IPS-20b (cell line): ENCODE measurements around the gene KRTAP1-1.
"Not testable (repeated sequence)": the region's sequence is repeated elsewhere in the genome, so short reads cannot be mapped to it uniquely, and the experiment has no call there.

Experiments used
- H3K27ac ChIP-seq: one replicate; pipeline ENCODE4 v1.5.1; 2013; ENCODE audit warnings: low read length
- H3K27me3 ChIP-seq: 2 replicates; pipeline ENCODE4 v1.6.1; 2013; ENCODE audit warnings: mild to moderate bottlenecking, low read length, inconsistent platforms; ENCODE audit not compliant: insufficient read depth
- H3K36me3 ChIP-seq: 2 replicates; pipeline ENCODE4 v1.6.1; 2013; ENCODE audit warnings: low read depth, mild to moderate bottlenecking, inconsistent platforms, low read length, moderate library complexity; ENCODE audit not compliant: insufficient read depth
- H3K4me1 ChIP-seq: 2 replicates; pipeline ENCODE4 v1.6.1; 2013; ENCODE audit warnings: mild to moderate bottlenecking, control low read depth, inconsistent platforms, low read length, moderate library complexity; ENCODE audit not compliant: insufficient read depth
- H3K4me3 ChIP-seq: 2 replicates; pipeline ENCODE4 v1.5.1; 2013; ENCODE audit warnings: mild to moderate bottlenecking, low read length, inconsistent platforms
- H3K9ac ChIP-seq: 2 replicates; pipeline ENCODE4 v1.6.1; 2013; ENCODE audit warnings: low read depth, mild to moderate bottlenecking, inconsistent platforms, low read length, moderate library complexity
- H3K9me3 ChIP-seq: 2 replicates; pipeline ENCODE4 v1.6.1; 2013; ENCODE audit warnings: mild to moderate bottlenecking, low read depth, low read length, inconsistent platforms; ENCODE audit not compliant: insufficient read depth

Gene KRTAP1-1

GRCh38 chr17:41008811-41009210 is 32.4 kb downstream of the KRTAP1-1 start, which contains the start of gene KRTAP3-1:
TSS of gene KRTAP3-1 (minus strand) at chr17:41009128. CDS start at chr17:41009074, 54 bp downstream.
- no peaks in the 10 kb centered on the region for H3K36me3 ChIP-seq
- no peaks in the 10 kb centered on the region; the same call in 1 of the 2 replicates for H3K9me3 ChIP-seq
- H3K4me1 ChIP-seq: peaks cover 8% of the 10 kb centered on the region; the same call in 1 of the 2 replicates
- no peak within 1 kb of the TSS for H3K27ac ChIP-seq
- H3K4me3 ChIP-seq: no peak within 1 kb of the TSS
- no peaks in the 10 kb centered on the region for H3K27me3 ChIP-seq
- no peak within 1 kb of the TSS for H3K9ac ChIP-seq

GRCh38 chr17:41004397-41004796 is 36.9 kb downstream of the KRTAP1-1 start:
- no peaks in the 10 kb centered on the region; the same call in 1 of the 2 replicates for H3K9me3 ChIP-seq
- no peak overlapping the region for H3K4me3 ChIP-seq

GRCh38 chr17:41003926-41004325 is 37.3 kb downstream of the KRTAP1-1 start:
- Histone ChIP-seq H3K27me3 (no peaks in the 10 kb centered on the region), H3K9ac (no peak overlapping the region), H3K9me3 (no peaks in the 10 kb centered on the region; the same call in 1 of the 2 replicates), H3K4me1 (no peaks in the 10 kb centered on the region), H3K27ac (no peak overlapping the region), H3K4me3 (no peak overlapping the region), H3K36me3 (no peaks in the 10 kb centered on the region)

More at GRCh38 chr17:41004397-41004796, 36.9 kb downstream of the KRTAP1-1 start:
- Histone ChIP-seq H3K27ac (no peak overlapping the region), H3K4me1 (peaks cover 3% of the 10 kb centered on the region; the same call in 1 of the 2 replicates), H3K9ac (no peak overlapping the region), H3K36me3 (no peaks in the 10 kb centered on the region), H3K27me3 (no peaks in the 10 kb centered on the region)

- Histone ChIP-seq H3K9me3 (no peaks in the 10 kb centered on the region; the same call in 1 of the 2 replicates), H3K9ac (no peak overlapping the region; the same call in 1 of the 2 replicates), H3K4me3 (no peak overlapping the region), H3K27me3 (no peaks in the 10 kb centered on the region), H3K4me1 (no peaks in the 10 kb centered on the region), H3K27ac (no peak overlapping the region), H3K36me3 (no peaks in the 10 kb centered on the region)
Measured at GRCh38 chr17:41002814-41003213, 38.4 kb downstream of the KRTAP1-1 start.

GRCh38 chr17:41001795-41002194 is 39.5 kb downstream of the KRTAP1-1 start:
- Histone ChIP-seq H3K27me3 (no peaks in the 10 kb centered on the region), H3K36me3 (no peaks in the 10 kb centered on the region), H3K9ac (no peak overlapping the region), H3K9me3 (no peaks in the 10 kb centered on the region), H3K4me1 (no peaks in the 10 kb centered on the region), H3K4me3 (no peak overlapping the region), H3K27ac (no peak overlapping the region)

- not testable (repeated sequence) for H3K4me1 ChIP-seq, H3K9ac ChIP-seq, H3K9me3 ChIP-seq, H3K27ac ChIP-seq, H3K36me3 ChIP-seq, H3K27me3 ChIP-seq, H3K4me3 ChIP-seq
Measured at GRCh38 chr17:40999563-40999962, 41.7 kb downstream of the KRTAP1-1 start, which contains the start of gene KRTAP3-2. TSS of gene KRTAP3-2 (minus strand) at chr17:40999906. CDS start at chr17:40999853, 53 bp downstream.

- Histone ChIP-seq H3K4me1 (no peaks in the 10 kb centered on the region), H3K9me3 (no peaks in the 10 kb centered on the region), H3K36me3 (no peaks in the 10 kb centered on the region), H3K27me3 (no peaks in the 10 kb centered on the region), H3K27ac (no peak overlapping the region), H3K9ac (no peak overlapping the region), H3K4me3 (no peak overlapping the region)
Measured at GRCh38 chr17:40997361-40997760, 43.9 kb downstream of the KRTAP1-1 start.

GRCh38 chr17:40996829-40997228 is 44.4 kb downstream of the KRTAP1-1 start:
- no peak overlapping the region for H3K9ac ChIP-seq
- no peak overlapping the region for H3K4me3 ChIP-seq
- H3K36me3 ChIP-seq: no peaks in the 10 kb centered on the region
- H3K27ac ChIP-seq: no peak overlapping the region
- no peaks in the 10 kb centered on the region for H3K9me3 ChIP-seq
- H3K4me1 ChIP-seq: no peaks in the 10 kb centered on the region
- no peaks in the 10 kb centered on the region for H3K27me3 ChIP-seq

GRCh38 chr17:40995116-40995515 is 46.1 kb downstream of the KRTAP1-1 start:
- no peaks in the 10 kb centered on the region for H3K9me3 ChIP-seq
- no peak overlapping the region for H3K4me3 ChIP-seq
- H3K9ac ChIP-seq: no peak overlapping the region
- H3K36me3 ChIP-seq: no peaks in the 10 kb centered on the region
- H3K27ac ChIP-seq: no peak overlapping the region
- H3K27me3 ChIP-seq: no peaks in the 10 kb centered on the region
- no peaks in the 10 kb centered on the region for H3K4me1 ChIP-seq

- Histone ChIP-seq H3K9ac (no peak within 1 kb of the TSS), H3K4me3 (no peak within 1 kb of the TSS), H3K27me3 (no peaks in the 10 kb centered on the region), H3K9me3 (no peaks in the 10 kb centered on the region), H3K36me3 (no peaks in the 10 kb centered on the region), H3K27ac (no peak within 1 kb of the TSS), H3K4me1 (no peaks in the 10 kb centered on the region)
Measured at GRCh38 chr17:40993839-40994238, 47.4 kb downstream of the KRTAP1-1 start, which contains the start of gene KRTAP3-3. TSS of gene KRTAP3-3 (minus strand) at chr17:40994164. CDS start at chr17:40994097, 67 bp downstream.

- Histone ChIP-seq H3K27ac (no peak overlapping the region), H3K27me3 (no peaks in the 10 kb centered on the region), H3K4me3 (no peak overlapping the region), H3K9me3 (no peaks in the 10 kb centered on the region), H3K9ac (no peak overlapping the region), H3K36me3 (no peaks in the 10 kb centered on the region), H3K4me1 (no peaks in the 10 kb centered on the region)
Measured at GRCh38 chr17:40993084-40993483, 48.2 kb downstream of the KRTAP1-1 start.

GRCh38 chr17:40992666-40993065 is 48.6 kb downstream of the KRTAP1-1 start:
- Histone ChIP-seq H3K27me3 (no peaks in the 10 kb centered on the region), H3K9ac (no peak overlapping the region), H3K9me3 (no peaks in the 10 kb centered on the region), H3K27ac (no peak overlapping the region), H3K4me3 (no peak overlapping the region), H3K4me1 (no peaks in the 10 kb centered on the region), H3K36me3 (no peaks in the 10 kb centered on the region)
